TTC549 (cell line): ENCODE results near the gene SERTAD1.
A peak's percentile ranks its signal among the peaks of the same experiment; 100 is the strongest.
"Not testable (repeated sequence)": the region's sequence is repeated elsewhere in the genome, so short reads cannot be mapped to it uniquely, and the experiment has no call there.

Source experiments
- FAIRE-seq: peaks from 2 replicates; lab custom pipeline; 2012; peaks lifted over from hg19 to GRCh38; lab: Jason Lieb, UNC

SERTAD1 gene

DNA sequence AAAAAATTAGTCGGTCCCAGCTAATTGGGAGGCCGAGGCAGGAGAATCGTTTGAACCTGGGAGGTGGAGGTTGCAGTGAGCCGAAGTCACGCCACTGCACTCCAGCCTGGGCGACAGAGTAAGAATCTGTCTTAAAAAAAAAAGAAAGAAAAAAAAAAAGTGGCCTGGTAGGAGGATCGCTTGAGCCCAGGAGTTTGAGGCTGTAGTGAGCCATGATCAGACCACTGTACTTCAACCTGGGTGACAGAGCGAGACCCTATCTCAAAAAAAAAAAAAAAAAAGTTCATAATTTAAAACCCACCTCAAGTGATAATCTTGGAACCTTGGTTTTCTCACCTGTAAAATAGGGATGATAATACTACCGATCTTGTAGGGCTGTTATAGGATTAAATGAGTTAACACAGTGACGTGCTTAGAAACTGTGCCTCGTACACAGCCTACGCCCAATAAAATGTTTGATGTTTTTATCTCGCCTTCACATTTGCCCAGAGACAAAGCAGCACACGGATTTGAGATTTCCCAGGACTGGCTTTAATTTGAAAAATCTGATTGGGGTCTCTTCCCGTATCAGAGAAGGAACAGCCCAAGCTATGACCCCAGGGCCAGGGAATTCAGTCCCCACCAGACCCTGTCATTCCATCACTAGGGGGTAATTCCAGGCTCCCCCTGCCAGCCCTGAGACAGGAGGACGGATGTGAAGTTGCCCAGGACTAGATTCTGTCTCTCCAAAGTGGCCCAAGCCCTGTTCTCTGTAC, 3.6 kb downstream of the SERTAD1 start:
- no peak for FAIRE-seq

DNA sequence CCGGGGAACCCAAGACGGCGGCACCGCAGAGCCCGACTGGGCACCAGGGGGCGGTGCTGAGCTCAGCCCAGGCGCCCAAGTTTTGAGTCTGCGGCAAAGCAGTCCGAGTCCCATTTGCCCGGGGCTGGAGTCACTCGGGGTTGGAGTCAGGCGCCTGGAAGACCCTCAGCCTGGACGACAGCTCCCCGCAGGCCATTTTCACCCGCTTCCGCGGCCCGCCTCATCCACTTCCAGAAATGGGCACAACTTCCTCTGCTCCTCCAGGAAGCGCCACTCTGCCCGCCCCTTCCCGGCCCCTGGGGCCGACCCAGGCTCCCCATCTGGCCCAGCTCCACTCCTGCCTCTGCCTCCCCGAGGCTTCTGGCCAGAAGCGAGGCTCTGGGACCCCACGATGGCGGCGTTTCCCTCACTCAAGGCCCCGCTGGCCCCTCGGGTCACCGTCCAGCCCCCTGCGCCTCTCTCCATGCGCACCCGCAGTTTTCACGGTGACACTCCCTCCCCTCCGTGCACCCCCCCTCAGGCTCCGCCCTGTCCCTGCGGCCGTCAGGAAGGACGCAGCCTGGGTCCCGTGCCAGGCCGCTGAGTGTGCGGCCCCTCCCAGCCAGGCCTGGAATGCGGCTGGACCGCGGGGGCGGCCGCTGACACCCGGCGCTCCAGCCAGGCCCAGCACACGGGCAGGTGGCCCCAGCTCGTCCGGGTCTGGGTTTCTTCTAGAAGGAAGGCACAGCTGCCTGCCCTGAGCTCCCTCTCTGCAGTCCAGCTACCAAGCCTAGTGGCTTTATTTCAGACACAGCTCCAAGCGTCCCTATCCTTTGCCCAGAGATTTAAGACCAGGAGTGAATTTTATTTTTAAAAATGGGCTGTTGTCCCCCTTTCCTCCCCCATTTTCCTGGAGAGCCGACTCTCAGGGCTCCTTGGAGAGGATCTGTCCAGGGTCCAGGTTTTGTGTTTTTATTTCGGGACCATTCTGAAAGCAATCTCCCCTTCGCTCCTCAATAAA, 4.7 kb downstream of the SERTAD1 start:
- no peak for FAIRE-seq

DNA sequence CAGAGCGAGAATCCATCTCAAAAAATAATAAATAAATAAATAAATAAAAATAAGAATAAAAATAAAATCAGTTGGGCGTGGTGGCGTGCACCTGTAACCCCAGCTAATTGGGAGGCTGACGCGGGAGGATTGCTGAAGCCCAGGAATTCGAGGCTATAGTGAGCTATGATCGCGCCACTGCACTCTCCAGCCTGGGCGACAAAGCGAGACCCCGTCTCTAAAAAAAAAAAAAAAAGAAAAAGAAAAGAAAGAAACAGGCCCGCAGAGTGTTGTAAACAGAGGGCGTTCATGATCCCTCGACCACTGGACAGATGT, 5.4 kb downstream of the SERTAD1 start:
- no peak for FAIRE-seq

DNA sequence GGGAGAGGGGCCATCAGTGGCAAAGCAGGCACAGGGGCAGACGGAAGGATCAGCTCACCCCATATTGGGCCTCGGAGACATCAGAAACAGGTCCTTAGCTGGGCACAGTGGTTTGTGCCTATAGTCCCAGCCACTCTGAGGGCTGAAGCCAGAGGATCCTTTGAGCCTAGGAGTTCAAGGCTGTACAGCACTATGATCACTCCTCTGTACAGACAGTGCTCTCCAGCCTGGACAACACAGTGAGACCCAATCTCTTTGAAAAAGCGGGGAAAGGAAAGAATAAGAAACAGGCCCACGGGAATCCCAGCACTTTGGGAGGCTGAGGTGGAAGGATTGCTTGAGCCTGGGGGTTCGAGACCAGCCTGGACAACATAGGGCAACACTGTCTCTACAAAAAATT, 6.0 kb downstream of the SERTAD1 start:
- FAIRE-seq = no peak

DNA sequence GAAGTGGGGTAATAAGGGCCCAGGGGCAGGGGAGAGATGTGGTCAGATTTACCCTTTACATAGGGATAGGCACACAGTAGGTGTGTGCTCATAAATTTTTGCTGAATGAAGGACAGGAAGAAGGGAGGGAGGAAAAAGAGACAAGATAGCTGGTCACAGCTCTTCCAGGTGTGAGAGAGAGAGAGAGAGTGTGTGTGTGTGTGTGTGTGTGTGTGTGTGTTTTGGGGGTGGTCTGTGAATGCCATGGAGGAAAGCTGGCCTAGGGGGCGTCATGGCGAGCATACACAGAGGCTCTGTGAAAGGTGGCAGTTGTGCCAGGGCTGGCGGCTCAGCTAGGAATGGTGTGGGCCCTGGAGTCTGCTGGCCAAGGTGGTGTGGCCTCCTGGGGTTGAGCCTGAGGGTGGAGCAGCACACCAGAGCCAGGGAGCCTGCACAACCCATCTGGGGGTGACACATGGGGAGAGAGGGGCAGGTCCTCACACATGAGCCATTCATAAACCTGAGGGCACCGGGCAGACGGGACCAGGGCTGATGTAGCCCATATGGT, 6.7 kb downstream of the SERTAD1 start:
- FAIRE-seq = no peak

DNA sequence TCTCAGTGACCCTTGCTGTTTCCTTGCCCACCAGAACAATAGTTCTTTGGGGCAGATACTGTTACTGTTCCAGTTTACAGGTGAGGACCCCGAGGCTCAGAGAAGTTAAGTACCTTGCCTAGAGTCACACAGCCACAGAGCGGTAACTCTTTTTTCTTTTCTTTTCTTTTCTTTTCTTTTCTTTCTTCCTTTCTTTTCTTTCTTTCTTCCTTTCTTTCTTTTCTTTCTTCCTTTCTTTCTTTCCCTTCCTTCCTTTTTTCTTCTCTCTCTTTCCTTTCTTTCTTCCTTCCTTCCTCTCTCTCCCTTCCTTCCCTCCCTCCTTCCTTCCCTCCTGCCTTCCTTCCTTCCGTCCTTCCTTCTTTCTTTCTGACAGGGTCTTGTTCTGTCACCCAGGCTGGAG, 7.8 kb downstream of the SERTAD1 start:
- FAIRE-seq = no peak

DNA sequence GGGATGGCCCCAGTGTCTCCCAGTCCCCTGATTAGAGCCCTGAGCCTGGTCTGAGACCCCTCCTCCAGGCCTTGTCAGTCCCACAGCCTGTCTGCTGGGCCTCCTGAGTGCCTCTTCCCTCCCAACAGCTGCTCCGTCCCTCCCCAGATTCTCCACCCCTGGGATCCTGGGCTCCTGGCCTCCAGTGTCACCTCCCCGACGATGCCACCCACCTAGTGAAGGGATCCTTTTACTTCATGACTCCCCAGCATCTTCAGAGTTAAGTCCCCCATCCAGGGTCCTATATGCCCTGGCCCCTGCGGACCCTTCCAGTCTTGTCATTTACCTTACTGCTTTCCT, 8.2 kb downstream of the SERTAD1 start:
- no peak for FAIRE-seq

DNA sequence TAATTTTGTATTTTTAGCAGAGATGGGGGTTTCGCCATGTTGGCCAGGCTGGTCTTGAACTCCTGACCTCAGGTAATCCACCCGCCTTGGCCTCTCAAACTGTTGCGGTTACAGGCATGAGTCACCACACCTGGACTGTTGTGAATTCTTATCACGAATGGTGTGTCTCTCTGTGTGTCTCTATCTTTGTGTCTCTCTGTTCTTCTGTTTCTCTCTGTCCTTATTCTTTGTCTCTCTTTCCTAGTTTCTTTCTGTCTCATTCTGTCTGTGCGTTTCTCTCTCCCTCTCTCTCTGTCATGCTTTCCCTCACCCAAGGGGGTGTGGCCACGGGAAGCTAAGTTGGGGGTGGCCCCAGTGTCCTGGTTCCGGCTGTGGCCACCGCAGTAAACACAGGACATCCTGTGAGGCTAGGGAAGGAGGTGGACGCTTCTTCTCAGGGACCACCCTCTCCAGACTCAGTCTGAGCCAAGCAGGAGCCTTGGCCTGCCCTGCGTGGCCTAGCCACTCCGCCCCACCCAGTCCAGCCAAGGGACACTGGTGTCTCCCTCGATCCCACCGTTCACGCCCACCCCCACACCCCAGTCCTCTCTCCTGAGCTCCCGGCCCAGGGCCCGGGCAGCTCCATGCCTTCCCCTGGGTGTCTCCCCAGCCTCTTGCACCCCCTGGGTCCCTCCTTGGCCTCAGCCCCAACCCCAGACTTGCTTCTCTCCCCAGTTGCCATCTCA, 8.7 kb downstream of the SERTAD1 start:
- peak; percentile 63 for FAIRE-seq

DNA sequence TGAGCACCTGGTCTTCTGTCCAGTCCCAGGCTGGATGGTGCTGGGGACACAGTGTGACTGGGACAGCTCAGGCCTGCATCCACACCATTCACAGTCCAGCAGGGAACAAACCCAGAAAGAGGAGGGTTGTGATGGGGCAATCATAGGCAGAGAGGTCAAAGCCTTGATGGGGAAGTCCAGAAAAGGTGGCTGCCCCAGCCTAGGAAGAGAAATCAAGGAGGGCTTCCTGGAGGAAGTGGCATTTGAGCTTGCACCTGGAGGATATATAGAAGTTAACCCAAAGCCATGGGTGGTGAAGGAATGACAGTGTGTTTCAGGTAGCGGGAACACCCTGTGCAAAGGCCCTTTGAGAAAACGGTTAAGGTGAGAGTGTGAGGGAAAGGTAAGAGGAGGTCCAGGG, 10.0 kb downstream of the SERTAD1 start:
- no peak for FAIRE-seq

DNA sequence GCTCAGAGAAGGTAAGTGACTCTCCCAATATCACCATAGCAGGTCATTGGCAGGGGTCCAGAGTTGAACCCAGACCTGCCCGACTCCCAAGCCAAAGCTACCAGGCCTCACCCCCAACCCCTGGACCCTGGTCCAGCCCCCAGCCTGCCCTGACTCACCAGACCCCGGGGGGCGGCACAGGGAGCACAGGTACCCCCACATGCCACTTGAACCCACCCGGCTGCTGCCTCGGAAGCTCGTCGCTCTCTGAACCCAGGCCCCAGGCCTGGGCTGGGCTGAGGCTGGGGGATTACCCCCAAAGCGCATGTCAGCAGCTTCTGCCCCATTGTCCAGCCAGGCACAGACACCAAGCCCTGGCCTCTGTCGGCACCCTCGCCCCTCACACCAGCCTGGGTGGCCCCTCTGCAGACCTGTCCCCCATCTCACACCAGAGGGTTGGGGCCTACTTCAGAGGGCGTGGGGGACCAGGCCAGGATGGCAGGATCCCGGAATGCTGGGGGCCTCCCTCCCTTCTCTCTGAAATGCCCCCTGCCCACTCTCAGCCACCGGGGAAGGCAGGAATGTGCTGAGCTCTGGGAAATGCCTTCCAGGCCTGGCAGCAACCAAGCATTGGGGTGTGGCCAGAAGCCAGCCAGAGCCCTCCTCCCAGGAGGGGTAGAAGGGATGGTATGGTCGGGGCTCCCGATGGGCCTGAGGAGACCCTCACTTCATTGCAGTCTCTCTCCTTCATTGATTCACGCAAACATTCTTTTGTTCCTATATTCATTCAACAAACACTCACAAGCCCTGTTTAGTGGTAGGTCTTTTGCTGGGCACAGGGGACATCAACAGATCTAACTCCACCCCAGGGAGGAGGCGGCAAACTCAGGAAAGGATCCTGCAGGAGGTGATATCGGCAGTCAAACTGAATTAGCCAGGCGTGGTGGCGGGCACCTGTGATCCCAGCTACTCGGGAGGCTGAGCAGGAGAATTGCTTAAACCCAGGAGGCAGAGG, 11.0 kb downstream of the SERTAD1 start:
- no peak for FAIRE-seq

DNA sequence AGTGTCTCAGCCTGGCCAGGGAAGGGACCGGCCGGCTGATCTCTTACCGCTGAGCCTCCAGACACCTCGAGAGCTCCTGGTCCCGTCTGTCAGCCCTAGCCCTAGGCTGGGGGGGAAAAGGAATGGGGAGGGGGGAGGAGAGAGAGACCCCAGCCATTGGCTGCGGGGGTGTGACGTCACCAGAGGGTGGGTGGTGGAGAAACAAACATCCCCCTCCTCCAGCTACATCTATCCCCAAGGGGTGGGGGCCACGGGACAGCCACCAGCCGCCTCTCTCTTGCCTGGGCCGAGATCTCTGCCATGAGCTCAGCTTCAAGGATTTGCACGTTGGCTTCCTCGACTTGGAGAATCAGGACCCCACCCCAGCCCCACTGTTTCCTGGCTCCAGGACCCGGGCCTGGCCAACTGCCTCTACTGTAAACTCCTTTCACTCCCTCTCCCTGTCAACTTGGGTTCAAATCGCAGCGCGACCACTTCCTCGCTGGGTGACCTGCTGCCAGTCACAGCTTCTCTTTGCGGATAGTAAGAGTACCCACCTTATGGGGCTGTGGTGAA, 12.4 kb downstream of the SERTAD1 start, which contains the start of gene PRX:
TSS of gene PRX (minus strand) at position 88 of the 555 bp plus-strand sequence. CDS start 5,446 bp downstream, outside the sequence.
- no peak for FAIRE-seq

DNA sequence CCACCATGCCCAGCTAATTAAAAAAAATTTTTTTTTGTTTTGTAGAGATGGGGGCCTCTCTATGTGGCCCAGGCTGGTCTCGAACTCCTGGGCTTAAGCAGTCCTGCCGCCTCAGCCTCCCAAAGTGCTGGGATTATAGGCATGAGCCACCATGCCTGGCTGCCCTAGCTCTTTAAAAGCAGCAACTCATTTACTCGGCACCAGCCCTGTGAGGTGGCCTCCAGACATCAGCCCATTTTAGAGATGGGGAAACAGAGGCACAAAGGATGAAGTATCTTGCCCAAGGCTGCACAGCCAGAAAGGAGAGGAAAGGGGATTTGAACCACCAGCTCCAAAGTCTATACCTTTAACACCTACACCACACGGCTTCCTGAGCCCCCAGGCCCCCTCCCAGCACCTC, 12.9 kb downstream of the SERTAD1 start:
- no peak for FAIRE-seq

DNA sequence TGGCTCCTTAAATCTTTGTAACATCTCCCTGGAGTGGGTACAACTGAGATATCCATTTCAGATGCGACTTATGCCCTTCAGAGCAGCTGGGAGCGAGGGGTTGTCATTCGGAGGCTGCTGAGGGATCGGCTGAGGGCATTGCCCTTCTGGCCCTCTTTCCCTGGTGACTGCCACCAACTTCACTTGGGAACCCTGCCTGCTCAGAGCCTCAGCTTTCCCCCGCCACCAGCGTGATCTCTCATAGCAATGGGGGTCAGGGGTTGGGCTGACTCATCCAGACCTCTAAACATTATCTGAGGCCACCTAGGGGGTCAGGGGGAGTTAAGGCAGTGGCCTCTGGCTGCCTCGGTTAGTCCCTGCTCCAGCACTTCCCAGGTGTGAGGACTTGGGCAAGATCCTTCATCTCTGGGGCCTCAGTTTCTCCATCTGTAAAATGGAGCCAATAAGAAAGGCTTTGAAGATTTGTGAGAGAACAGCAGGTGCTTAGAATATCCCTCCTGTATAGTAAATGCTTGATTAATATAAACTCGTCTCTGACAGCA, 13.8 kb downstream of the SERTAD1 start:
- FAIRE-seq = no peak

DNA sequence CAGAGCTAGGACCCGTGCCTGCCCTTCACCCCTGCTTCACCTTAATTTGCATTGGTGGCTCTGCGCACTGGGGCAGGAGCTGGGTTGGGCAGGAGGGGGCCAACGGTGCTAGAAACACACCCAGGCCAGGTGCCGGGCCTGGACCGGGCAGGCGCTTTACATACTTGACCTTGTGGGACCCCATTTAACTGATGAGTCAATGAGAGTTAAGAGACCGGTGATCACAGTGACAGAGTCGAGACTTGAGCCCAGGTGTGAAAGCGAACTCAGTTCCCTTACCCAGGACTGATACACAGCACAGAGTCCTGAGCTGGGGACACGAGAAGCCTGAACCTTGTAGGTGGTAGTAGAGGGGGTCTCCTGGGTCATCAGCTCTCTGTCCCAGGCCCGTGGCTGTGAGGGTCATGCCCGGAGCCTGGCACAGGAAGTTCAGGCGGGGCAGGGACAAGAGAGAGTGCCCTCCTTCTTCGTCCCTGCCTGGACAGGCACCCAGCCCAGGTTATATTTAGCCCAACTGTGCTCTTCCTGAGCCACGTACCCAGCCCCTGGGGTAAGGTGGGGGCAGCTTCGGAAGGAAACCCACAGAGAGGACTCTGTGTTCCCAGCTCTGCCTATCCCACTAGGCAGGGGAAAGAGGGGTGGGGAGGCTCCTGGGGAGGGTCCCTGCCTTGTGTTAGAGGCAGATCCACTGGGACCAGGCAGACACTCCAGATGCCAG, 14.5 kb downstream of the SERTAD1 start:
- FAIRE-seq = no peak

DNA sequence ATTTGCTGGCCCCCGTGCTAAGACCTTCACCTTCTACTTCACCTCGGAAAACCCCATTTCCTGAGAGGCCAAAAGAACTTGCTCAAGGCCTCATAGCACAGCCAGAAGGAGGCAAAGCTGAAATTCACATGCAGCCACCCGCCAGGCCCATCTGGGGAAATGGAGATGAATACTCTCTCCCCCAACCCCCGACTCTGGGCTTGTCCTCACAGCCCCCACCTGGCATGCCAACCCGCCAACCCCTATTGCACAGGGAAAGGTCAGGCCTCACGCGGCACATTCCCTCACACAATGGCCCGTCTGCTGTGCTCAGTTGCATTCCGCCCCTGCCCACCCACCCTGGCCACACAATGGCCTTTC, 15.8 kb downstream of the SERTAD1 start:
- FAIRE-seq = no peak

DNA sequence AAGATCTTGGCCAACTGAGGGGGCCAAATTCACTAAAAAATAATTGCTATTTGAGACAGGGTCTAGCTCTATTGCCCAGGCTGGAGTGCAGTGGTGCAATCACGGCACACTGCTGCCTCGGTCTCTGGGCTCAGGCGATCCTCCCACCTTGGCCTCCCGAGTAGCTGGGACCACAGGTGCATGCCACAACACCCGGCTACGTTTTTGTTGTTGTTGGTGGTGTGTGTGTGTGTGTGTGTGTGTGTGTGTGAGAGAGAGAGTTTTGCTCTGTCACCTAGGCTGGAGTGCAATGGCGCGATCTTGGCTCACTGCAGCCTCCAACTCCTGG, 17.2 kb downstream of the SERTAD1 start:
- not testable (repeated sequence) for FAIRE-seq

DNA sequence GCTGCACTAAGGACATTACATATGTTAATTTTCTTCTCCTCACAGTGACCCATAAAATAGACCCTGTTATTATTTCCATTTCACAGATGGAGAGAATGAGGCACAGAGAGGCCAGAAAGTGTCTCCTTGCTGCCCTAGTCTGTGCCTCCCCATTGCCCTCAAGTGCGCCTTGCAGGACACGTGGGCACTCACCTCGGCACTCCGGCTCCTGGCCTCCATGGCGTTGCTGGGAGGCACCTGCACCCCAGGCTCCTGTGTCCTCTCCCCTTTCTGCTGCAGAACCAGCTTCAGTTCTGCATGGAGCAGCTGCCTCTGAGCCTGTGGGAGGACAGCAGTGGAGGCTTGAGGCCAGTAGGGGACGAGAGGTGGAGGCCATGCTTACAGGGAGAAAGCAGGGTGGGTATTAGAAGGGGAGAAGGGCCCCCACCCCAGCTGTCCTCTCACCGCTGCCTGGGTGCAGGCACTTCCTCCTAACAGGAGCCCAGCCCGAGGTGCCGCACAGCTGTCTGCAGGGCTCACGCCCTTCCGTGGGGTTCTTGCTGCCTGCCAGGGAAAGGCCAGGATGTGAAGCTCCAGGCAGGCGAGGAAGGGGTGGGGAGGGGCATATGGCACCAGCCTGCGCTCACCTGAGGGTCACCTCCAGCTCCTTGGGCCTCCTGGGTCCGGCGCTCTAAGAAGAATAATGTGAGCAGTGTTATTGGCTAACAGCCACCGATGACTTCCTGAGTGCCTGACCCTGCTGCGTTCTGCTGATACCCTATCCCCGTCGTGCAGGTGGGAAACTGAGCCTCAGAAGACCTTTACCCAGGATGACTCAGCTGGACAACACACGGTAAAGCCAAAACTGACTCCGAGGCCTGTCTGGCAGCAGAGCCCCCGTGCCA, 17.8 kb downstream of the SERTAD1 start:
- no peak for FAIRE-seq

DNA sequence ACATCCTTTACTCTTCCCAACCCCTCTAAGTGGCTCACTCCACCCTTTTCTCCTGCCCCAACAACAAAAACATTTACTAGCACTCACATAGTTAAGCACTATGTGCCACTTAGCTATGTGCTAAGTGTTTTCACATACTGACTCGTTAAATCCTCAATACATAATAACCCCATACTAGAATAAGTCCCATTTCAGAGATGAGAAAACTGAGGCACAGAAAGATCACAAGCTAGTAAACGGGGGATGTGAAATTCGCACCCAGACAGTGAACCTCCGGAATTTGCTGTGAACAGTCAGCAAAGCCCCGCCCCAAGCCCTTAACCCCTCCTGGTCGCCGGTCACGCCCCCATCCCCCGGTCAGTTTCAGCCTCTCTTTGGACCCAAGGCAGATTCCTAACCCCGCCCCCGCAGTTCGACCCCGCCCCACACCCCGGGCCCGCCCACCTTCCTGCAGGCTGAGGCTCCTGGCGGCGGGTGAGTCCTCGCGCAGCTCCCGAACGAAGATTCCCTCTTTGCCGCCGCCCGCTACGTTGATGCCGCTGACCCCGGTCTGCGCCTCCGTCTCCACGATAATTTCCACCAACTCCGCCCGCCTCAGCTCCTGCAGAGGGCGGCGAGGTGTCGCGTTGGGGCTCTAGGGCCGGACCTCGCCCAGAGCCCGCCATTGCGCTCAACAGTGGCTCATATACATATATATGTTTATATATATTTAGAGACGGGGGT, 22.4 kb downstream of the SERTAD1 start:
- no peak for FAIRE-seq

DNA sequence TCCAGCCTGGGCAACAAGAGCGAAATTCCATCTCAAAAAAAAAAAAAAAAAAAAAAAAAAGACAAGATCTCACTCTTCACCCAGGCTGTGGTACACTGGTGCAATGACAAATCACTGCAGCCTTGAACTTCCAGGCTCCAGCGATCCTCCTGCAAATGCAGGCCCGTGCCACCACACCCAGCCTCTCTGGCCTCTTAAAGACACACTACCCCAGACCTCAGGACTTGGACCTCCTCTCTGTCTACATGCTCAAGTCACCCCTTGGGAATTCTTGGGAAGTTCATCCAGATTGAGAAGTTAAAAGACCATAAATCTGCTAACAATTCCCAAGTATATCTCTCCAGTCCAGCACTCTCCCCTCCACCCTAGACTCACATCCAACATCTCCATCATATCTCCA, 25.2 kb downstream of the SERTAD1 start:
- no peak for FAIRE-seq
